ENCODE data around the gene UQCRQ. TPM values are rescaled to one million over a fixed set of nuclear protein-coding genes. Genes with fewer than 3 reads are reported as not detected.
"Not testable (repeated sequence)": the region's sequence is repeated elsewhere in the genome, so short reads cannot be mapped to it uniquely, and the experiment has no call there.

The UQCRQ gene
- polyA plus RNA-seq, 1 donor: 172 TPM

DNA sequence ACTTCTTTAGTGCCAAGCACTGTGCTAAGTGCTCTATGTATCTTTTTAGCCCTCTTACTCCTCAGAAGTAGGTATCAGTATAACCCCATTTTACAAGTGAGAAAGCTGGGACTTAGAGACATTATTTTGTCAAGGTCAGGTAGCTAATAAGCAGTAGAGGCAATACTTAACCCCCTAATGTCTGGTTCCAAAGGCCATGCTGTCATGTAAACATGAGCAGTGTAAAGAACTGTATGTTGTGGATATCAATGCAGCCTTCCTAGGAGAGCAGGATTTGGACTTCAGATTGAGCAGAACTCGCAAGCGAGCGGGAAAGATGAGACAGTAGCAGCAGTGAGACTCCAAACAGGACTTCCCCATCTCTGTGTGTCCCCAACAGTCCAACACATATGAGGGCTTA is 32.4 kb upstream of the UQCRQ start:
- DNase-seq: no peak

DNA sequence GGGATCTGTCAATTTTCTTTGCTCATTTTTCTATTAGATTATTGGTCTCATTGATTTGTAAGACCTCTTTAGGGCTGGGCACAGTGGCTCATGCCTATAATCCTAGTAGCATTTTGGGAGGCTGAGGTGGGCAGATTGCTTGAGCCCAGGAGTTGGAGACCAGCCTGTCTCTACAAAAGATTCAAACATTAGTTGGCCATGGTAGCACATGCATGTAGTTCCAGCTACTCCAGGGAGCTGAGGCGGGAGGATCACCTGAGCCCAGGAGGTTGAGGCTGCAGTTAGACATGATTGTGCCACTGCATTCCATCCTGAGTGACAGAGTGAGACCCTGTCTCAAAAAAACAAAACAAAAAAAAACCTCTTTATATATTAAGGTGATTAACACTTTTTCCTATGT is 29.6 kb upstream of the UQCRQ start:
- no peak for DNase-seq

DNA sequence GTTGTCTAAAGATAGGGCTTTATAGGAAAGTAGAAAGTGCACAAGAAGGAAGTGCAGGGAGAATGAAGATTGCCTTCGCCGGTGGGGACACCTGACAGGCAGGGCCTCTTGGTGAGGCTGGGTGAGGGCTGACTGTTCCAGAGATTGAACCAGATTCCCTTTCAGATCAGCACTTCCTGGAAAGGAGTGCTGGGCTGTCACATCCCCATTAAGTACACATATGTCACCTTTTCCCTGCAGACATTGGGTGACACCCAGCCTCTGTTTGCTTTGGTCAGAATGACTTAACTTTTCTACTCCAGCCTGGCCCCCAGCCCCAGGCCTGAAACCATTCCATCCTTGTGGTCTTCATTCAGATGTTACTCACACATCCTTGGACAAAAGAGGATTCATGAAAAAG is 28.6 kb upstream of the UQCRQ start:
- DNase-seq: no peak

DNA sequence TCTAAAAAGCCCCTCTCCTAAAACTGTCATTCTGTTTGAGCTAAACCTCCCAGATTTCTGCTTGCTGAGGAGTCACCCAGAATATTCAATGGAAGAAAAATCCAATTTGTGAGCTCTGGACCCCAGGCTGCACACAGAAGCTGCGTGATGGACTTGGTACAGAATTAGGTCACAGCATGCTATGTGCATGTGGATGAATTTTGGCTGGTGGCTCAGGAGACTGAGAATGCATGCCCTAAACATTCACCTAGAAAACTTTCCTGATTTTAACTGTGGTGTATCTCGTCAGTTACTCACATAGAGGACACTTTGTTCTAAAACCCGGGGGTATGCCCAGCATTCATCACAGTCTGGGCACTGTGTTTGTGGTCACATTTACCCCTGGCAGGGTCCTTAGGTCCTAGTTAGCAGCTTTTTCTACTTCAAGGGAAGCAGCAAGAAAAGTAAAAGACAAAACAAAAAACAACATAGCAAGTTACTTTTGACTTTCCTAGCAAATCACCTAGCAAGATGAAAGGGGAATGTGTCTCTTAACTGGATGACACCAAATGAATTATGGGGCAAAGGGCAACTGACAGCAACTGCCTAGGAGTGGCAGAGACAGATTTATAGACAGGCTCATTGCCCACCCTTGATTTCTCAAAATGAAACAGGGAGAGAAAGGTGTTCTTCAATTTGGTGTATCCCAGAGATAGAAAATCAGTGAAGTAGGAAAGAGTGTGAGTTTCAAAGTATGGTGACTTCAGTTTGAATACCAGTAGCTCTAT is 27.7 kb upstream of the UQCRQ start:
- no peak for DNase-seq

DNA sequence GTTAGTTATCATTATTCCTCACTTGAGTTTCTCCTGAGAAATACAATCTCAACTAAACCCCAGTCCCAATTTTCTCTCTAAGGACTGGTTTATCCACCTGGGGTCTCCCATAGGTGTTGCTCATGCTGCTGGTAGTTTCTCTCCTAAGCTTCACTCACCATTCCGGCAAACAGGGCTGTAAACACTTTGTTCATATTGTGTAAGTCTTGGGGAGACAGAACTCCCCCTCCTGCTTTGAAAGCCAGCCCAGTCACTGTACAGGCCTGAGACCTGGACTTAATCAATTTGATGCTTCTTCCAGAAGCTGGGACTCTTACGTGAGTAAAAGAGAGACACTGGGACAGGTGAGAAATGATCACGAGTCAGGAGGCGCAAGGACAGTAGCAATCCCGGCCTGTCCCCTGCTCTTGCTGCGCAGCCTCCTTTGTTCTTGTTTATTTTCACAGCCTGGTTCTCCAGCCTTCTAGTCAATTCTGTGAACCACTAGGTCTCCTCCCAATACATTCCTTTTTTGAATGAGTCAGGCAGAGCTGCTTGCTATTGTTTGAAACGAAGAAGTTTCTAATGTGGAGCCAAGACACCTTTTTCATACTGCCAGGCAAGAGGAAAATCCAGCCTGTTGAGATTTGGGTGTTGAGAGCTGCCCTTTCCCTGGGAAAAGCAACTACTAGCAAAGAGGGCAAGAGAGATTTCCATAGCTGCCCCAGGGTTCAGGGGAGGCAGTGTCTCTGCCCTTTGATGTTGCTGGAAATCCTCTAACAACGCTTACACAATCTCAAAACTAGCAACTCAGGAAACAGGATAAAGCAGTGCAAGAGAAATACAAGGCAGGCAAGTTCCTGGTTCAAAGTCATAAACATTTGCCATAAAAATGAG is 26.8 kb upstream of the UQCRQ start:
- no peak for DNase-seq

DNA sequence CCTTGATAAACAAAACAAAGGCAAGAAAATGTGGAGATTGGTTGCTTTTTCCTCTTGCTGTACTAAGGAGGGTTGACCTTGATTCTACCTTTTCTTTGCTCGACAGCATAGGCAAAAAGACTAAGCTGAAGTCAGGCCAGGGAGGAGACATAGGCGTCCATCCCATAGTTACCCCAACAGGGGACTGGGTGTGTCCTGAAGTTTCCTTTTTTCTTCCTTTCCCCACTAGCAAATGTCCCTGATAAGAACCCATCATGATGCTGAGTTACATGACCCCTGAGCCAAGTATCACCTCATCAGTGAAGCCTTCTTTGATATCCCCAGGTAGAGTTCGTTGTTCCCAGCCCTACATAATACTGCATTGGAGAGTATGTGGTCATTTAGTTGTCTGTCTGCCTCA is 26.1 kb upstream of the UQCRQ start:
- DNase-seq: no peak

DNA sequence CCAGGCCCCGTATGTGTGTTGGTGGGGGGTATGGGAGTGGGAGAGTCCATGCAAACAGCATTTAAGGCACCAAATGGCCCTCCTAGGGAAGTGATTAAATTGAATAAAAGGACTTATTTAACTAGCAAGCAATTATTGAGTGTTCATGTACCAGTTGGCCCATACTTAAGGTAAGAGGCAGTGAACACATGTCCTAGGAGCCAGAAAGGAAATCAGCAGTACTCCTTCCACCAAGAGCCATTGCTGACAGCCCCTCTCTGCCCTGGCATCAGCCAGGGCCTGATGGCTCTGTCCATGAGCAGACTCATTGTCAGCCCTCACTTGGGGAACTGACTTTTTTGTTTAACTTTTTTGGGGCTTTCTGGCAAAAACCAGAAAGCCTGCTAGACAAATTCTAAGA is 25.5 kb upstream of the UQCRQ start:
- DNase-seq: no peak

DNA sequence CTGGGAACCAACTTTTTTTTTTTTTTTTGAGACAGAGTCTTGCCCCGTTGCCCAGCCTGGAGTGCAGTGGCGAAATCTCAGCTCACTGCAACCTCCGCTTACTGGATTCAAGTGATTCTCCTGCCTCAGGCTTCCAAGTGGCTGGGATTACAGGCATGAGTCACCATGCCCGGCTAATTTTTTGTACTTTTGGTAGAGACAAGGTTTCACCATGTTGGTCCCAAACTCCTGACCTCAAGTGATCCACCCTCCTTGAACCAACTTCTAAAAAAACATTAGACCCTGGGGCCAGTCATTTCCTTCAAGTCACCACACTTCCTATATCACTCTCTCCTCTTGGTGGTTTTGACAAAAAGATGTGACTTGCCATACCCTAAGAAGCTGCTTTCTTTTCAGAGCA is 25.1 kb upstream of the UQCRQ start:
- DNase-seq: no peak

DNA sequence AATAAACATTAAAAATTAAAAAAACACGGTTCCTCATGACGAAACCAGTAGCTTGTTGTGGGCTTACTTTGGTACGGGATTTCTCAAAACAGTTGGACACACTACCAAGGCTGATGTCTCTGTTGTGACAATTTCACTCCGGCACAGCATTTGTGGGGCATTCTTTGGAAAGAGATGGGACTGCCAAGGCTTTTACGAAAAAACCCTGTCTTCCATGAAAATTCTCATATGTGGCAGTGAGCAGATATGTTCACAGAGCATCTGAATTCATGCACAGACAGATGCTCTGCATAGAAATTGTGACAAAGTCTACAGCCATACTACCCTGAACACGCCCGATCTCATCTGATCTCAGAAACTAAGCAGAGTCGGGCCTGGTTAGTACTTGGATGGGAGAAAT is 18.2 kb upstream of the UQCRQ start:
- DNase-seq: no peak

DNA sequence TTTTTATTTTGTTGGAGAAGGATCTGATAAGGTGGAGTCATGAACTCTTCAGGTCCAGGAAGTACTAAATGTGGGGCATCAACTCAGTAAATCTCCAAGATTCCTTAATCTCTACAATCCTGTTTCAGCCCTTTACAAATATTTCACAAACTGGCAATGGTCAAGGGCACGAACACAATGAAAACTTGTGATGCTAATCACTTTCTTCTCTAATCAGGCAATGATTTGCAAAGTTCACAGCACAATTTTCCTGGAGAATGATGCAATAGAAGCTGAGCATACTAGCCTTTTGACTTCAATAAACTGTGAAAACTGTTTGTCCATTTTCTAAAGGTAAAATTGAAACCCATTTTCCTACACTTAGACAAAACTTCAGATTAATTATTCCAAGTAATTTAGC is 17.1 kb upstream of the UQCRQ start:
- DNase-seq: no peak

DNA sequence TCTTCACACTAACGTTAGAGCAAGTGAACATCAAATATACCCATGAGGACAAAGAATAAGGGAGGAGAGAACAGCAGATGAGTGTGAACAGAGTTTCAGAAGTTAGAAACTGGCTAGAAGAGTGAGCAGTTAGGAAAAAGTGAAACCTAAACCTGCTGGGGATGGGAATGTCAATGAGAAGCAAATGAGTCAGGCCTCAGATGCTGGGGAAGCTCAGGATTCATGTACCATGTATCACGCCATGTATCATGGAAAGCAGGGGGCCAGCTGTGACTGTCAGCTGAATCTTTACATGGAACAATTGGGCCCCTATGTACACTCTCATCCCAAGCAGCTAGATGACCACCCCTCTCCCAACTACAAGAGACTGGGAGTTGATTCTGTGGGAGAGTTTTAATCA is 16.4 kb upstream of the UQCRQ start:
- DNase-seq: no peak

DNA sequence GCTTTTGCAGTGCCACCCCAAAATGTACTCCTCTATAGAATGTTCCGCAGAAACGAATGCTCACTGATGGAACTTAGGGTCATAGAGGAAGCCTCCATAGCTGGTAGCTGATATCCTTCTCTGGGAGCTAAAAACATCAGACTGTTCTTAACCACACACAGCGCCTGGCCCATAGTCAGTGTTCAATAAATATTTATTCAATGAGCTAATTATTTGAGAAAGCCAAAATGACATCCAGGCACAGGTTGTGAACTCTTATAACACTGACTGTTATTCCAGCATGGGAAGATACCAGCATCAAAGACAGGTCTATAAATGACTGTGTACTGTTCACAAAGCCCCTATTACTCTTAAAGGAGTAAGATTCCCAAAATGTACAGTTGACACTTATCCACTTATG is 13.1 kb upstream of the UQCRQ start:
- no peak for DNase-seq

DNA sequence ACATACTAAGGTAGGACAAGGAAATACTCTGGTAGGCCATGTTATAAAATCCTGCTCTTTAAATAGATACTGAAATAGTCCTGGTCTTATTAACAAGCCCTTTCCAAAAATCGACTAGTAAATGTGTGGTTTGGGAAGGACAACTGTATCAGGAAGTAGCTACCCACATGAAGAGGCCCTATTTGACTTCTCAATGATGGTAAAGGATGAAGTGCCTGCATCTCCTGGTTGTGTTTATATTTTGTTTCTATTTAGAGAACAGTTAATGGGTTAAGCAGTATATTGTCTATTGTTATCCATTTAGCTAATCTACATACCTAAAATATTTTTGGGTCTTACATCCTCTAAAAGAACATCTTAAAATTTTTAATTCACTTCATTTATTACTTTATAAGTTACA is 12.7 kb upstream of the UQCRQ start:
- DNase-seq: no peak

DNA sequence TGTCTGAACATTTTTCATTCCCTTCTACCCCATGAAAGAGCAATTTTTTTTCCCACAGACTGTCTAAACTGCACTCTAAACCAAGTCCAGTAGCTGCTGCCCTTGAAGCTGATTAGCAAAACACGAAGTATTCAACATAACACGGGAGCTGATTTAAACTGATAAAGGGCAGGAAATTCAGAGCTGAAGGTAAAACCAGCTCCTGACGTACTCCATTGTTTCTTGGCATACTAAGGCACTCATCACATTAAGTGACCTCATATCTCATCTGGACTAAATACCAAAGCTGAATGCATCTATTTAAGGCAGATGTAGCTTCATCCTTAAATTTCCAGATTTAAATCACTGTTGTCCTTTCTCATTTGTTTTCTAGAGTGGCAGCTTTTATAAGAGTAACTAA is 12.1 kb upstream of the UQCRQ start:
- DNase-seq: no peak

DNA sequence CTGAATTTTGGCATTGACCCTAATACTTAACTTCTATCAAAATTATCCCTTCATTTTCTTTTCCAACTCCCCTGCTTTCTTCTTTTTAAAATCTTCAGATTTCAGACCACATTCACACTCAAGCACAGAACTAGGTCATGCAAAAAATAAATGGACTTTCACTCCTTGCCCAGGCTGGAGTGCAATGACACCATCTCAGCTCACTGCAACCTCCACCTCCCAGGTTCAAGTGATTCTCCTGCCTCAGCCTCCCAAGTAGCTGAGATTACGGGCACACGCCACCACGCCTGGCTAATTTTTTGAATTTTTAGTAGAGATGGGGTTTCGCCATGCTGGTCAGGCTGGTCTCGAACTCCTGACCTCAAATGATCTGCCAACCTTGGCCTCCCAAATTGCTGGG is 11.4 kb upstream of the UQCRQ start:
- not testable (repeated sequence) for DNase-seq

DNA sequence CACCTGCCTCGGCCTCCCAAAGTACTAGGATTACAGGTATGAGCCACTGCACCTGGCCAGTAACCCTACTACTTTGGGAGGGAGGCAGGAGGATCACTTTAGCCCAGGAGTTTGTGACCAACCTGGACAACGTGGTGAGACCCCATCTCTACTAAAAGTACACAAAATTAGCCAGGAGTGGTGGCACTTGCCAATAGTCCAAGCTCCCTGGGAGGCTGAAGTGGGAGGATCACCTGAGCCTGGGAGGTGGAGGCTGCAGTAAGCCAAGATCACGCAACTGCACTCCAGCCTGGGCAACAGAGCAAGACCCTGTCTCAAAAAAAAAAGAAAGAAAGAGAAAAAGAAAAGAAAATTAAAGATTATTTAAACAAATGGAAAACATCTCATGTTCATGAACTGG is 10.4 kb upstream of the UQCRQ start:
- no peak for DNase-seq

DNA sequence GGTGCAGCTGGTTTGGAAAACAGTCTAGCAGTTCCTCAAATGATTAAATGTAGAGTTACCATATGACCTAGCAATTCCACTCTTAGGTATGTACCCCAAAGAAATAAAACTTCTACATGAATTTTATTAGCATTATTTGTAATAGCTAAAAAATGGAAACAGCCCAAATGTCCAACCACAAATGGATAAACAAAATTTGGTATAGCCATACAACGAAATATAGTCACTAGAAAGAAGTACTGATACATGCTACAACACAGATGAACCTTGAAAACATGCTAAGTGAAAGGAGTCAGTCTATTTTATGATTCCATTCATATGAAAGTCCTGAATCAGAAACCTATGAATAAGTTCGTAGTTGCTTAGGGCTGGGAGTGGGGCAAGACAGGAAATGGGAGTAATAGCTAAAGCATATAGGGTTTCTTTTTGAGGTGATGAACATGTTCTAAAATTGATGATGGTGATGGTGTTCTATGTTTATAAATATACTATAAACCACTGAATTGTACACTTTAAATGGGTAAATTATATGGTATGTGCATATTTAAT is 6.5 kb upstream of the UQCRQ start:
- DNase-seq: no peak

DNA sequence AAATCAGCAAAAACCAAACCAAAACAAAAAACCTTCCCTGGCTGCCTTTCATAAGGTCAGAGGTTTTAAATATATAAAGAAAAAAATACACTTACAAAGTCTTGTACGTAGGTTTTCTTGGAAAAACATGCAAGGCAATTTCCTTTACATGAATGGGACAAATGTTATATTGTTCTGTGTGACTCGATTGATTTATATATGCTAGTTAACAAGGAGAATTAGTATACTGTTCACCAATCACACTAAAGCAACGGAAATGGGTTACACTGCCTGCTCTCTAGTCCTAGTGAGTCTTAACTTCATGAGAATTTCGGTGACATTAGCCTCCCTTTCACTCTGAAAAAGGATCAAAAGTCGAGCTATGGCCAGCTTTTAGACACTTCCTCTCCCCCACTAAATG is 5.7 kb upstream of the UQCRQ start:
- DNase-seq: no peak

DNA sequence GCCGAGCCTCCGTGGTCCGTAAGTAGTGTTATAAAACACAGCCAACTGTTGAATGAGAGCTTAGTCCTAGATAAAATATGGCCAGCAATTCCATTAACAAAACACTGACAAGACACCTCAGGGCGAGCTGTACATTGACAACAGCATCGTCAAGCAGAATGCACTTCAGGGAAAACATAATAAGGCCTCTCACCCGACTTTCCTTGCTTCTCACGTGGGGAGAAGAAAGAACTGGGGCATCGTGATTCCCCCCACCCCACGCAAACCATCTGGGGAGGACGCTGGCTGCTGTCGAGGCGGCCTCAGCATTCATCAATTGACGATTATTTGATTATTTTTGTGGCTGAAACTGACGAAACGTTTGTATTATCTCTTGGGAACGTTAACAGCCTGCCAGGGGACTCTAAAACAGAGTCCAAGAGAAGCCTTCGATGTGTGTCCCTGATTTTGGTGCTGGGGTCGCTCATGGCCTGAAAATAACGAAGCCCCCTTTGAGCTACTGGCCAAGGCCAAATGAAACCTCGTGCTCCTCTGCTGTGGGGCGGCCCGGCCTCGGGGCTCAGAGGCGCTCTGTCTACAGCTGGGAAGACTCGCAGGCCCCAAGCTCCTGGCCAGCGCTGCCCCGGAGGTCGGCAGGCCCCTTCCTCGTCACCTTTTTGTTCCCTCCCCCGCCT is 637 bp upstream of the UQCRQ start:
- no peak for DNase-seq

DNA sequence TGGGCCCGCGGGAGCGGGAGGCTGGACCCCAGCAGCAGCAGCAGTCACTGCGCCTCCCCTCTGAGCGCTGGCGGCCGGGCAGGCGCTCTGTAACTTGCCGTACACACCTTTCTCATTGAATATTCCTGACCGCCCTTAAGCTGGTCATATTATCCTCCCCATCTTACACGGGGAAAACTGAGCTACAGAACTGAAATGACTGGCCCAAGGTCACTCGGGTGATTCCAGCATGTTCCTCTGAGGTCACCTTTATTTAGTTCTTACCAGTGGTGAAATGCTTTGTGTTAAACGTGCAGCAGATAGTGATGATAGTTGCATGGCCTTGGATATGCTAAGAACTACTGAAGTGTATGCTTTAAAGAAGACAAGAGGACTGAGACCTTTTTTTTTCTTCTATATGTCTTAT is 607 bp downstream of the UQCRQ start:
- DNase-seq: no peak

DNA sequence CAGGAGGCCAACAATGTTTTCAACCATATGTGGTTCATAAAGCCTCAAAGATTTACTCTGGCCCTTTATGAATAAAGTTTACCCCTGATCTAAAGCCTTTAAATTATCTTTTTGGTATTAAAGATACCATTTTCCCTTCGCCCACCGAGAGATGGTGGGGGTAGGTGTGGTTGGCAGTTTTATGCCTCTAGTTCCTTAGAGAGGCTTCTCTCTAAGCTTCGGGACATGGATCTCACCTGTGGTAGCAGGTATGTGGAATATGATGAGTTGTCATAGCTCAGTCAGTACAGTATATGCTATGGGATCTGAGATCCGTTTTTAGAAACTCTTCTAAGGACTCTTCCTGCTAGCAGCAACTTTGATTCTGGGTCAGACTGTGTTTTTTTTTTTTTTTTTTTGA is 2.3 kb downstream of the UQCRQ start:
- DNase-seq: no peak

DNA sequence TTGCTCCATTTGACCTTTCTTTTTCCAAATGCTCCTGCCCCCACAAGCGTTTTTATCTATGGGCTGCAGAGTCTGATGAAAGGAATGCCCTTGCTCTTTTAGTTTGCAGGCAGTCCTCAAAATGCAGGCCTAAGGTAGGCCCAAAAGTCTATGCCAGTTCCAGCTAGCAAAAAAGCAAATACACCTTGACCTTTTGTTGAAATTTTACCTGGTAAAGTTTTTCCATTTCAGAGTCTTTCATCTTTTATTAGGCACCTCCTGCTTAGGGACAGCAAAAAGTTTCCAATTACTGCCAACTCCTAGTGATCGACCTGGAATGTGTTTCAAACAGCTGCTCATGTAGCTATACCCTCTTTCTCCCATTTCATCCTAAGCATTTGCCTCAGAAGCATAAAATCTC is 4.4 kb downstream of the UQCRQ start:
- DNase-seq: no peak

All from hindlimb muscle (tissue), 1 donor.